DMS53 (cell line): ENCODE measurements around the gene HOXB7.

Experiments
- DNase-seq: peaks from one replicate; lab custom pipeline; 2025; lab: John Stamatoyannopoulos, UW

HOXB7 gene

DNA sequence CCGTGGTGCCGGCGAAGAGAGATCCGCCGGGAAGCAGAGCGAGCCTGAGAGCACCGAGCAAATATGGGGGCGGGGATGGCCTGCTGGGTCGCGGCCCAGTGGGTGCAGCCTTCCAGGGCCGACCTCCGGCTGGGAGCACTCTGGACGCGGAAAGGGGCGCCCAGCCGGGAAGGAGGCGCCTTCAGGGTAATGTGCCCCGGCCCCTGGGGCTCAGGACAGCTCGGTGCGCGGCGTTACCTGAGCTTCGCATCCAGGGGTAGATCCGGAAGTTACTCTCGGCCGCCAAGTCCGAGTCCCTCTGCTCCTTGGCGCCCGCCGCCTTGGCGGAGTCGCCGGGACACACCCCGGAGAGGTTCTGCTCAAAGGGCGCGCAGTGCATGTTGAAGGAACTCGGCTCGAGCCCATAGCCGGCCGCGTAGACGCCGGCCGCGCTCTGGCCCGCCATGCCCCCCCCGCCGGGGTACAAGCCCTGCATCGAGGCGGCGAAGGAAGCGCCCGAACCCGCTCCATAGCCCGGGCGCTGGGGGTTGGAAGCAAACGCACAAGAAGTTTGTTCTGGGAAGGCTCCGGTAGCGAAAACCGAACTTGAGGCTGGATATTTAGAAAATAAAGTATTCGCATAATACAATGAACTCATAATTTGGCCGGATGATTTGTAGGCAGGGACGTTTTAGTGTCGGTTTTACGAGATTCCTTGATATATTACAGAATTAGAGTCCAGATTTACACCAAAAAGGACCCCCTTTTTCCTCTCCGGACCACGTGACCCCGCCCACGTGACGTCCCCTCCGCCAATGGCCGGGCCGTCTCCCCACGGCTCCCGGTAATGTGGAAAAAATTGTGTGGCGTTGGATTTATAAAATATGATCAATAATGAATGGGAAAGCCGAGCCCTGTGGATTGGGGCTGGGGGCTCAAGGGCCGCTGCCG is at the start of gene HOXB7:
Gene HOXB7 (minus strand): TSS at position 736 of the 930 bp plus-strand sequence. CDS start 99 bp downstream, at position 637.
- peak; percentile 66 for DNase-seq

DNA sequence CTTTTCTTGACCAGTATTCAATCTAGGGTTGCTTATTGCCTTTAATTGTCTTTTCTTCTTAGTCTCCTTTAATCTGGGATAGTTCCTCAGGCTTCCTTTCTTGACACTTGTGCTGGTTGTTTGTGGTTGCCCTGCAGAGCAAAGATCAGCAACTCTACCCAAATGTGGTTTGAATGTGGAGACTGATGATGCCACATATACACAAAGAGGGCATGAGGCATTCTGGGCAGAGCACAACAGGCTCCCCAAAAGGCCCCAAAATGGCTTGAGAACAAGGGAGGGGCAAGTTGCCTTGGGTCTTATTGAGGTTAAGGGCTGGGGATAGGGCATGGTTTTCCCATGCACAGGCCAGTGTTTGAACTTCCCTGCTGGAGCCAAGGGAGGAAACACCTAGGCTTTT is 45.1 kb upstream of the HOXB7 start:
- no peak for DNase-seq

DNA sequence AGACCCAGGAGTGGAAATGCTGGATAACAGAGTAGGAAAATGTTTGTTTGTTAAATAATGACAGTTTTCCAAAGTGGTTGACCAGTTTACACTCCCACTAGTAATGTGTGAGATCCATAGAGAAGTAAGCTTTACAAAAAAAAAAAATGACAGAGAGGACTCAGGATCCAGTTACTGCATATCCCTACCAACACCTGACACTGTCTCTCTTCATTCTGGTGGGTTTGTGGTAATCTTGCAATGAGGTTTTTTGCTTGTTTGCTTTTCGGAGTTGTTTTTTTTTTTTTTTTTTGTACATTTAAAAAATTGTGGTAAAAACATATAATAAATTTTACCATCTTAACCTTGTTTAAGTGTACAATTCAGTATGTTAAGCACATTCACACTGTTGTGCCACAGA is 38.9 kb upstream of the HOXB7 start:
- DNase-seq = no peak

GRCh38 chr17:48647963-48648245 is 37.1 kb upstream of the HOXB7 start:
- no peak for DNase-seq

DNA sequence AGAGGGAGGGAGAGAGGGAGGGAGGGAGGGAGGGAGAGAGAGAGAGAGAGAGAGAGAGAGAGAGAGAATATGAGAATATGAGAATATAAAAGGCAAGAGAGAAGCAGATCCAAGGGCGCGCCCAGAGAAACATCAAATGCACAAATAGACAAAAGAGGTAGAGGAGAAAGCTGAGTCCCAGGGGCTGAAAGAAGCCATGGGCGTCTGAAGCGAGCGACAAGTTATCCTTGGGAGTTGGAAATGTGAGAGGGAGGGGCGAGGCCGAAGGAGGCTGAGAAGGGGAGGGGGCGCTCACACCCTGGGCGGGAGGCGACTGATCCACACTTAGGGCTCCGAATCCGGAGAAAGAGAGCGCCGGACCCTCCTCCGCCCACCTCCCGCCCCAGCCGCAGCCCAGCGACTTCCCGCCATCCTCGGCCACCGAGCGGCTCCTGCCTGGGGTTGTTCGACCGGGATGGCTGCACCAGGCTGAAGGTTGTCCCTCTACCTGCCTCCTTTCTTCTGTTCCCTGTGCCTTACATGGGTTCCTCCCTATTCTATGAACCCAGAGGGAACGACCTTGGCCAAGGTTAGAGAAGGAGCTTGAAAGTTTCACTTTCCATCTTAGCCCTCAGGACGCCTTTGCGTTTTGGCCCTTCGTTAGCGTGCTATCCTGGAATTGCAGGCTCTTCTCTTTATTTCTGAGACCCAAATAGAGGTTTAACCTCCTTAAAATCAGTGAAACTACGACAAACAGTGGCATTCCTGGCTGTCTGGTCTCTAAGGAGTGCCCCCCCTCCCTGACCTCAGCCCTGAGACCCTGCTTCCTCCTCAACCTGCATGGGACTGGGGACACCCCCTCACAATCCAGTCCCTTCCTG is 36.5 kb upstream of the HOXB7 start:
- no peak for DNase-seq

DNA sequence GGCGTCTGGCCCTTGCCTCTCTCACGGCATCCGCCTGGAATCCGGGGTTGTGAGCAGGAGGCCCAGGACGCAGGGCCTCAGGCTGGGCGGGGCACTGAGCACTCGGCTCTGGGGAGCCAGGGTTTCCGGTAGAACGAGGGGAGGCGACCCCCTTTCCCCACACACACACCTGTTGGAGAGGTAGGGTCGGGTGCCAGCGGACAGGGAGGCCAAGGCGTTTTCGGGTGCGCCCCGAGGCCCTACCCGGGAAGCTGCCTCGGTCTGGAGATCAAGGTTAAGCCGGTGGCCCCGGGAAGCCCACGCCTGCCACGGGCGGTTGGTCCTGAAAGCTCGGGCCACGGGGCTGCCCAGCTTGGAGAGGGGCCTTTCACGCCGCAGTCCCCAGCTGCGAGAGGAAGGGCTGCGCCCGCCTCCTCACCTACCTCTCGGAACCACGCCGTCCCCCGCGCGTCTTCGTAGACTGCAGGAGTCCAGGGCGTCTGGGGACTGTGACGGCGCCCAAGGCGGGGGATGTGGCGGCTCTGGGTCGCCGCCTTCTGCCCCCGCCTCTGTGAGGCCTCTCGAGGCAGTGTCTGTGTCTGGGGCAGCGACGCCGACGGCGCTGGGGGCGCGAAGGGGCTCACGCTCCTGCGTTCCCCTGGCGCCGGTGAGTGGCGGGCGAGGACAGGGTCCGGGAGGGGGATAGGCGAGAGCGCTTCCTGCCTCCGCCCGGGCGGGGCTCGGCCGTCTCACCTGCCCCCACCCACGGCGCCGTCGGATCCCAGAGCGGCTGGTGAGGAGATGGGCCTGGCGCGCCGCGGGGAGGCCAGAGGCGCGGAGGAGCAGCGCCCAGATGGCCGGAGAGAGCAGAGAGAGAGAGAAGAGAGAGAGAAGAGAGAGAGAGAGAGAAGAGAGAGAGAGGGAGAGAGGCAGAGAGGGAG is 35.6 kb upstream of the HOXB7 start:
- no peak for DNase-seq

GRCh38 chr17:48645639-48646182 is 34.9 kb upstream of the HOXB7 start:
- DNase-seq = no peak

DNA sequence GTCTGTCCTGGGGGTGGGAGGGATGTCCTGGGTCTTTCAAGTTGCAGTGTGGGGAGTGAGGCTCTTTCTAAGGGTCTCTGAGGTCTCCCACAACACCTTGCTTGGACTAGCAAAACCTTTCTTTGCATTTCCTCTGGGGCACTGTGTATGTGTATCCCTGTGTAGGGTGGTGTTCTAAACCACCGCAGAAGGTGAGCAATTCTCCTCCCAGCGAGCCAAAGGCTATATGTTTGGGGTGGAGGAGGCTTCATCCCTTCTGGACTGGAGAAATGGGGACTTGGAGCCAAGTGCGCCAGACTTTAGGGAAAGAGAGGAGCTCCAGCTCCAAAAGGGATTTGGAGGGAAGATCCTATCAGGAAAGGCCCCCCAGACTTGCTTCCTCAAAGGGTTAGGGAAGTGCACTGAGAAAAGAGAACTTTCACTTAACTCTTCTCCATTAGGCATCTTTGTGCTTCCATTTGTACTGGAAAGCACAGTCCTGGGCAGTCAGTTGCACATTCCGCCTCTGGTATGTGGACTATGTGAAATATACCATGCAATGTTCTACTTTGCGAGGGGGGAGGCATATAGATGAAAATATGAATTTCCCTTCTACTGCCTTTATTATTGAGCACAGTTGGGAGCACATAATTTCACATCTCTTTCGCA is 34.2 kb upstream of the HOXB7 start:
- no peak for DNase-seq

DNA sequence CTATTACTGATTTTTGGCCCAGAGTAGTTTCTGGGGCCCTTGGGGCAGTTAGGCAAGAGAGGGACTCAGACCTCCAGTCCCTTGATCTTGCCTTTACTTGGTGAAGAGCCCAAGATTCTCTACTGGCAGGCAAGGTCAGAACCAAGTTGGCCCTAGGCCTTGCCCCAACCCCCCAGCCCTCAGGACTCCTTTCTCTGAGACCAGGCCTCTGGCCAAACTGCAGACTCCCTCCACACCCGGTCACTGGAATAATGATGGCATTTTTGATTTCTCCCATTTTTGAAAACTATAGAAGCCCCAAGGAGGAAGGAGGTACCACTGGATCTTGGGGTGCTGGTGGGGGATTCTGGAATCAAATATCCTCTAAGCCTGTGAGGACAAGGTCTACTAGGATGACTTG is 33.3 kb upstream of the HOXB7 start:
- no peak for DNase-seq

DNA sequence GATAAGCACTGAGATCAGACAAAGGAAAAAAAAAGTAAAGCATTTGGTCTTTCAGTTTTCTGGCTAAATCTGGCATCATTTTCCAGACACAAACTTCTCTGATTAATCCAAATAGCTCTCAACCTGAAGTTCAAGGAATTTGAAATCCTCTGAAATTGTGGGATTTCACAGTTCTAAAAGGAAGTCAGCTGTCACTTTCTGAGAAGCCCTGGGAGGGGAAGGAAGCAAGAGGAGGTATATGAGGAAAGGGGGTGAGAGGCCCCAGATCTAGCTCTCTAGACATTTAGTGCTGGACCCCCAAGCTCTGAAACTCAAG is 32.8 kb upstream of the HOXB7 start:
- DNase-seq = no peak

GRCh38 chr17:48642843-48643696 is 32.3 kb upstream of the HOXB7 start:
- DNase-seq = no peak

- no peak for DNase-seq
Measured at GRCh38 chr17:48642059-48642842, 31.4 kb upstream of the HOXB7 start.

- DNase-seq = no peak
Measured at GRCh38 chr17:48641541-48642058, 30.8 kb upstream of the HOXB7 start.

GRCh38 chr17:48640858-48641180 is 30.0 kb upstream of the HOXB7 start:
- DNase-seq = no peak

- no peak for DNase-seq
Measured at GRCh38 chr17:48639982-48640857, 29.4 kb upstream of the HOXB7 start.

- no peak for DNase-seq
Measured at GRCh38 chr17:48639136-48639535, 28.3 kb upstream of the HOXB7 start.

DNA sequence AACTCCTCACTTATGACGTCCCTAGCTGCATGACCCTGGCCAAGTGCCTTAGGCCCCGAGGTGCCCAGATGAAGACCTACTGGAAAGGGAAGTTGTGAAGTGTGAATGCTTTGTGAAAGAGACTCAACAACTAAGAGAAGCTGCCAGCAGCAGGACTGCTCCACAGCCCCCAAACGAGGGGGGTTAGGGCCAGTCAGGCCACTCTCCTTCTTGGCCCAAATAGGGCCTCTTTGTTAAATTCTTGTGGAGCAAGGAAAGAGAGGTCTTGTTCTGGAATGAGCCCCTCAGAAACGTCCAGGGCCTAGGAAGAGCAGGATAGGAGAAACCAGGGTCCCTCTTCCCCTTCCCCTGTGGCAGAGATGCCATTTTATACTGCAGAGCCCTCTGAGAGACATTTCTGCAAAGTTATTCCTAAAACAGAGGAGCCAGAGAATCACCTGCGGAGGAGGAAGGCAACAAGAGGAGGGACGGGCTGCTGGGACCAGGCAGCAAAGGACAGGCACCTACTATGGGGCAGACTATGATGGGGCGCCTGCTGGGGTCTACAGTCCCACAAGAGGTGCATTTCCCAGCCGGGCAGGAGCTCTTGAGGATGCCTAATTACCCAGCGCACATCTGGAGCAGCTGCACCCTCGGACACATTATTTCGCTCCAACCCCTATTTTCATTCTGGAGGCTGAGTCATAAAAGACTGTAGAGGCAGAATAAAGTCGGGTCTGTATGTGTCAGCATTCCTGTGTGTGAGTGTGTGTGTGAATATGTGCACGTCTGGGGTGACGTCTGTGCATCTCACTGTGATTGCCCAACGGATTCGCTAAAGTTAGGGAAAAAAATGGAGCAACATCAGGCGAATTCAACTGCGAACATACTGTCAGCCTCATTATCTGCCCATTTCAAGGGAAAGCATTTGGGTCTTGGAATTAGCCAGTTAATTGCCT is 26.8 kb upstream of the HOXB7 start:
- no peak for DNase-seq
